ENCODE results near the gene MAST4.

DNA sequence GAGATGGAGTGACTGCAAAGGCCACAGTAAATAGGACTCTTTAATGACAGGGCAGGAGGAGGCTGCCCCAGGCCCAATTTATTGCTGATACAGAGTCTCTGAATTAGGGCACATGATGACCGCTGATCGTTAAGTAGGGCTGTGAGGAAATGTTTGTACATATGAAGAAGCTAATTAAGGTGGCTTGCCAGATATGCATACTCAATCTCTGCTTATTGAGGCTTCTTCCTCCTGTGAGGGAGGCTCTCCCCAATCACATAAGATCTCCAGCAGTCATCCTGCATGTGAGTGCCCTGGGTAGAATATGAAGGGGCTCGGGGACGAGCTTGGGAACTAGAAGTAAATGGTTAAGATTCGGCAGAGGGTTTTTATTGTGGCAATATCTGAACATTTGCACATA is 608.6 kb downstream of the MAST4 start:
- TF ChIP-seq RAD21 (IDR thresholded peaks at IDR 0.05; ENCODE audit: low read length), result no peak
- TF ChIP-seq, protein P1, sequence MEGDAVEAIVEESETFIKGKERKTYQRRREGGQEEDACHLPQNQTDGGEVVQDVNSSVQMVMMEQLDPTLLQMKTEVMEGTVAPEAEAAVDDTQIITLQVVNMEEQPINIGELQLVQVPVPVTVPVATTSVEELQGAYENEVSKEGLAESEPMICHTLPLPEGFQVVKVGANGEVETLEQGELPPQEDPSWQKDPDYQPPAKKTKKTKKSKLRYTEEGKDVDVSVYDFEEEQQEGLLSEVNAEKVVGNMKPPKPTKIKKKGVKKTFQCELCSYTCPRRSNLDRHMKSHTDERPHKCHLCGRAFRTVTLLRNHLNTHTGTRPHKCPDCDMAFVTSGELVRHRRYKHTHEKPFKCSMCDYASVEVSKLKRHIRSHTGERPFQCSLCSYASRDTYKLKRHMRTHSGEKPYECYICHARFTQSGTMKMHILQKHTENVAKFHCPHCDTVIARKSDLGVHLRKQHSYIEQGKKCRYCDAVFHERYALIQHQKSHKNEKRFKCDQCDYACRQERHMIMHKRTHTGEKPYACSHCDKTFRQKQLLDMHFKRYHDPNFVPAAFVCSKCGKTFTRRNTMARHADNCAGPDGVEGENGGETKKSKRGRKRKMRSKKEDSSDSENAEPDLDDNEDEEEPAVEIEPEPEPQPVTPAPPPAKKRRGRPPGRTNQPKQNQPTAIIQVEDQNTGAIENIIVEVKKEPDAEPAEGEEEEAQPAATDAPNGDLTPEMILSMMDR (conservative IDR thresholded peaks at IDR 0.05; ENCODE audit: low read depth, low read length), result no peak

All from IMR-90 (cell line).